A549 (cell line): ENCODE results near the gene NOTCH4.

ENCODE experiments used
- BHLHE40 ChIP-seq: IDR thresholded peaks from 2 replicates; pipeline ENCODE4 v1.6.1; 2012; ENCODE audit warnings: low read depth, low read length, inconsistent platforms
- CHD2 ChIP-seq: fragments of 150-350 bp; IDR thresholded peaks from 2 replicates; pipeline ENCODE4 v1.6.1; 2014; ENCODE audit warnings: low read length; ENCODE audit not compliant: partially characterized antibody
- CTCF ChIP-seq: fragments of >200 bp; sonication (Bioruptor Twin); formaldehyde crosslinking; IDR thresholded peaks from 3 replicates; pipeline ENCODE4 v1.5.1; 2016
- HOXB5 ChIP-seq: fragments of 250-450 bp; sonication (Bioruptor Pico); IDR thresholded peaks from 2 replicates; pipeline ENCODE4 v1.5.0; 2020; ENCODE audit warnings: mild to moderate bottlenecking, moderate library complexity
- JUNB ChIP-seq: fragments of >200 bp; sonication (Bioruptor Twin); formaldehyde crosslinking; IDR thresholded peaks from 2 replicates; pipeline ENCODE4 v1.6.1; 2016
- POLR2AphosphoS2 ChIP-seq: conservative IDR thresholded peaks from 2 replicates; pipeline ENCODE4 v1.6.1; 2012; ENCODE audit warnings: low read length, improper control_type of control experiment, inconsistent platforms
- TF ChIP-seq, protein P1 (sequence below): IDR thresholded peaks from 2 replicates; pipeline ENCODE4 v1.6.1; 2012

GRCh38 chr6:32175711-32176475 lies 48.0 kb downstream of the NOTCH4 start, which contains the start of gene AGPAT1:
- no peak for TF ChIP-seq POLR2AphosphoS2
- TF ChIP-seq, protein P1, sequence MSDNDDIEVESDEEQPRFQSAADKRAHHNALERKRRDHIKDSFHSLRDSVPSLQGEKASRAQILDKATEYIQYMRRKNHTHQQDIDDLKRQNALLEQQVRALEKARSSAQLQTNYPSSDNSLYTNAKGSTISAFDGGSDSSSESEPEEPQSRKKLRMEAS = no peak
- no peak for TF ChIP-seq CTCF
- no peak for TF ChIP-seq HOXB5 (CRISPR knock-in tag)
- no peak for TF ChIP-seq CHD2
- no peak for TF ChIP-seq BHLHE40
- TF ChIP-seq JUNB = no peak
